Endothelial cell of hepatic sinusoid (primary cell): Measurements from ENCODE around the gene CSDE1.

Source experiments
- in situ Hi-C: cut with HindIII; loops from 2 replicates; pipeline ENCODE4 v1.10.0; 2017; ENCODE audit warnings: low sequenced_read_pairs

Gene CSDE1

GRCh38 chr1:114703242-114703641 is 54.5 kb downstream of the CSDE1 start:
- in situ Hi-C loops: no loop called here

- in situ Hi-C loops: no loop called here
These were observed 55.0 kb downstream of the CSDE1 start for GRCh38 chr1:114702737-114703136.

- in situ Hi-C loops: no loop called here
These were observed 55.9 kb downstream of the CSDE1 start for GRCh38 chr1:114701931-114702330.

GRCh38 chr1:114700036-114700600 is 57.7 kb downstream of the CSDE1 start:
- in situ Hi-C loops: no loop called here

GRCh38 chr1:114696810-114697209 is 61.0 kb downstream of the CSDE1 start:
- in situ Hi-C loops: no loop called here

GRCh38 chr1:114695430-114696058 is 62.2 kb downstream of the CSDE1 start, which contains the start of gene AMPD1:
Gene AMPD1 (minus strand): TSS chr1:114695546. CDS start chr1:114695471, 75 bp downstream.
- in situ Hi-C loops: no loop called here

- in situ Hi-C loops: no loop called here
These were observed 63.1 kb downstream of the CSDE1 start for GRCh38 chr1:114694540-114695310.

- in situ Hi-C loops: no loop called here
These were observed 64.8 kb downstream of the CSDE1 start for GRCh38 chr1:114692947-114693346.

GRCh38 chr1:114691061-114691460 is 66.7 kb downstream of the CSDE1 start:
- in situ Hi-C loops: no loop called here

- in situ Hi-C loops: no loop called here
These were observed 67.6 kb downstream of the CSDE1 start for GRCh38 chr1:114690148-114690547.

- in situ Hi-C loops: no loop called here
These were observed 69.3 kb downstream of the CSDE1 start for GRCh38 chr1:114688526-114688925.

GRCh38 chr1:114685851-114686250 is 71.9 kb downstream of the CSDE1 start:
- in situ Hi-C loops: no loop called here

GRCh38 chr1:114677691-114678090 is 80.1 kb downstream of the CSDE1 start:
- in situ Hi-C loops: no loop called here

GRCh38 chr1:114676115-114676514 is 81.7 kb downstream of the CSDE1 start:
- in situ Hi-C loops: no loop called here

GRCh38 chr1:114671939-114672275 is 85.9 kb downstream of the CSDE1 start:
- in situ Hi-C loops: no loop called here

GRCh38 chr1:114671011-114671938 is 86.5 kb downstream of the CSDE1 start:
- in situ Hi-C loops: no loop called here

- in situ Hi-C loops: no loop called here
These were observed 87.4 kb downstream of the CSDE1 start for GRCh38 chr1:114670083-114671010.

- in situ Hi-C loops: no loop called here
These were observed 88.2 kb downstream of the CSDE1 start, which contains the start of gene DENND2C for GRCh38 chr1:114669562-114670082. Gene DENND2C (minus strand): TSS chr1:114670049. CDS start chr1:114625984, 44,065 bp downstream.

GRCh38 chr1:114668784-114669561 is 88.8 kb downstream of the CSDE1 start:
- in situ Hi-C loops: no loop called here
